Upper lobe of right lung (tissue), 1 donor: Measurements from ENCODE around the gene CISTR. TPM values are rescaled to one million over a fixed set of nuclear protein-coding genes. Genes with fewer than 3 reads are reported as not detected.
A peak's percentile ranks its signal among the peaks of the same experiment; 100 is the strongest.

Experiments used
- ATAC-seq: fragments of 200-7000 bp; cut with Tn5 transposase; one replicate; pipeline ENCODE4 v1.9.1; 2020; ENCODE audit warnings: mild to moderate bottlenecking, moderate library complexity
- DNase-seq: peaks from one replicate; pipeline ENCODE4 v3.0.0-alpha.2; 2020
- H3K27ac ChIP-seq: fragments of 200-600 bp; one replicate; pipeline ENCODE4 v1.8.0; 2022
- H3K27me3 ChIP-seq: fragments of 200-600 bp; one replicate; pipeline ENCODE4 v1.8.0; 2022; ENCODE audit warnings: mild to moderate bottlenecking
- H3K36me3 ChIP-seq: fragments of 200-600 bp; one replicate; pipeline ENCODE4 v1.8.0; 2022
- H3K4me1 ChIP-seq: fragments of 200-600 bp; one replicate; pipeline ENCODE4 v1.8.0; 2022
- H3K4me3 ChIP-seq: fragments of 200-600 bp; one replicate; pipeline ENCODE4 v1.8.0; 2022; ENCODE audit warnings: mild to moderate bottlenecking
- H3K9me3 ChIP-seq: fragments of 200-600 bp; one replicate; pipeline ENCODE4 v1.8.0; 2022
- CTCF ChIP-seq: fragments of 200-600 bp; IDR thresholded peaks from one replicate; pipeline ENCODE4 v1.8.0; 2022; ENCODE audit warnings: antibody characterized with exemption
- intact Hi-C: fragments of 100-400 bp; cut with DNase I; formaldehyde crosslinking; loops from one replicate; pipeline ENCODE4 v1.11.0; 2022
- total RNA-seq: library from RNA; stranded (reverse); fragmentation: NEBNext Ultra II Directional; extraction: Animal tissue kit (Norgen Biotek cat#: 25700); gene quantifications from one replicate; pipeline ENCODE4 v1.2.1, GENCODE V29; 2021
- donor health status: DM: no; HTN: yes; CAD: no; lungs with severe emphysema.

Gene CISTR
- total RNA-seq, 1 donor from 2014 or later: not detected

- no peak for ATAC-seq
- intact Hi-C loops: loop anchor here (5.0 kb wide), 1 partner anchor 45 kb away; no protein-coding TSS in a partner anchor
- H3K4me3 ChIP-seq: no peak overlapping the region
- H3K27ac ChIP-seq: no peak overlapping the region
- H3K9me3 ChIP-seq: no peaks in the 10 kb centered on the region
- H3K36me3 ChIP-seq: no peaks in the 10 kb centered on the region
- TF ChIP-seq CTCF: no peak
- no peak for DNase-seq
- H3K4me1 ChIP-seq: peaks cover 19% of the 10 kb centered on the region
- peaks cover 36% of the 10 kb centered on the region for H3K27me3 ChIP-seq
Measured at GRCh38 chr12:53747095-53747494, 4.7 kb downstream of the CISTR start.

GRCh38 chr12:53746592-53747092 is 5.1 kb downstream of the CISTR start:
- intact Hi-C loops: loop anchor here (5.0 kb wide), 1 partner anchor 44 kb away; no protein-coding TSS in a partner anchor
- peak; percentile 100 for TF ChIP-seq CTCF
- ATAC-seq (peak; percentile 95), DNase-seq (peak; percentile 94)
- H3K27ac ChIP-seq: no peak overlapping the region
- H3K9me3 ChIP-seq: no peaks in the 10 kb centered on the region
- peaks cover 40% of the 10 kb centered on the region for H3K27me3 ChIP-seq
- H3K4me1 ChIP-seq: peaks cover 14% of the 10 kb centered on the region
- no peak overlapping the region for H3K4me3 ChIP-seq
- H3K36me3 ChIP-seq: no peaks in the 10 kb centered on the region

DNA sequence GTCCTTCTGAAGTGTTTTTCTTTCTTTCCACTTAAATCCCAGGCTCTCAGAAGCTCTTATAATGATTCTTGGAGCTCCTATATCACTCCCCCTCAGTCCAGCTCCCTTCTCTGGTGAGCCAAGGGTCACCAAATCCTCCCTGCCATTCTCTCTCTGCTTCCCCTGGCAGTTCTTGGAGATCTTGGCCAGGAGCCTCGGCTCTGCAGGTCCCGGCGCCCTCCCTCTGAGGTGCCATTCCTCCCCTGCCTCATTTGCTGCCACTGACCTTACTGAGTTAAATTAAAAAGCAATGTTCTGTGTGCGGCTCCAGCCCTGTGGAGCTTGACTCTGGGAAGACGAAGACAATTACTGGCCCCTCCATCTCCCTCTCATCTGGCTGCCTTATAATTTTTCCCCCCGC is 7.0 kb downstream of the CISTR start:
- no peaks in the 10 kb centered on the region for H3K9me3 ChIP-seq
- H3K4me1 ChIP-seq: peaks cover 9% of the 10 kb centered on the region
- TF ChIP-seq CTCF: no peak
- no peak for DNase-seq
- ATAC-seq: no peak
- H3K36me3 ChIP-seq: no peaks in the 10 kb centered on the region
- peaks cover 51% of the 10 kb centered on the region for H3K27me3 ChIP-seq
- no peak overlapping the region for H3K27ac ChIP-seq
- intact Hi-C loops: loop anchor here (5.0 kb wide), 1 partner anchor 42 kb away; no protein-coding TSS in a partner anchor
- H3K4me3 ChIP-seq: no peak overlapping the region

DNA sequence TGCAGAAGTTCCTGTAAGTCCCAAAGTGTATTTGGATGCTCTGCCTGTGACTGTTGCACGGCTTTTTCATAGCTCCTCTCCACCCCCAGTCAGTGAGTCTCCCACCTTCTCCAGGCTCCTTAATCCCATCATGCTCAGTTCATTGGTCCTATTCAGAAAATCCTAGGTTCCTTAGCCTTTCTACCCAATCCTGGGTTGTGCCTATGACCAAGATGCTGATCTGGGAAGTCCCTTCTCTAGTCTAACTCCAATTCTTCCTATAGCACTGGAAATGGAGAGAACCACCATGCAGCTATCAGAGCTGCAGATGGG is 7.7 kb downstream of the CISTR start:
- ATAC-seq: no peak
- intact Hi-C loops: no loop called here
- peaks cover 58% of the 10 kb centered on the region for H3K27me3 ChIP-seq
- TF ChIP-seq CTCF: no peak
- H3K4me1 ChIP-seq: peaks cover 15% of the 10 kb centered on the region
- H3K36me3 ChIP-seq: no peaks in the 10 kb centered on the region
- H3K9me3 ChIP-seq: no peaks in the 10 kb centered on the region
- no peak overlapping the region for H3K4me3 ChIP-seq
- no peak for DNase-seq
- no peak overlapping the region for H3K27ac ChIP-seq

DNA sequence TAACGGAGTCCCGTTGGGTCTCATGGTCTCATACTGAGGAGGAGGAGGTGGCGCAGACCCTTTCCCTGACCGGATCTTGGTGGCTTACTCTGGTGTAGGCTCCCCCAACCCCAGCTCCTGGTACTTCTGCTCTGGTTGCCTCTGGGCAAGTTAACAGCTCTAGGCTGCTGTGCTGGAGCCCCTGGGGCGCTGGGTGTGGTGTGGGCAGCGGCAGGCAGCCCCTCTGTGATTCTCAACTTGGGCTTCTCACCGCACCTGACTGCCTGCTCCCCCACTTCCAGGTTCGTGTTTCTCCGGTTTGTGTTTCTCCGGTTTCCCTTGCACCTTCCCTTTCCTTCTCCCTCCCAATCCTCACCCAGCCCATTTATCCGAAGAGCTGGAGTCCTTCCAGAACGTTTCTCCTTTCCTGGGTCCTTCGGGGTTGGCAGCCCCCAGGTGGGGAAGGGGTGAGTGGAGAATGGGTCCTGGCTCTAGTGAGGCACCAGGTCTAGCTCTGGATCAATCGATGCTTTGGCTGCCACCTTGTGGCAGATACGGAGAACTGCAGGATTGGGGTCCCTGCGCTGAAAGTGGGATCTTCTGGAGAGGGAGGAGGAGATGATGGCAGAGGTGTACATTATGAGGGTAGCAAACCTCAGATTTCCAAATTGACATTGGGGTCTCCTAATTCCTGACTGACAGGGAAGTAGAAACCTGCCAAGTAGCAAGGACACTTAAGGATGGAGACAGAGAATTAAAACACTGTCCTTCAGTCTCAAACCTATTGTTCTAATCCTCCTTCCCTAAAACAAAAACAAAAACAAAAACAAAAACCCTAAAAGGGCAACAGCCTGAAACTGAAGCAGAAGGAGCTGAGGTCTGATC is 8.3 kb downstream of the CISTR start:
- H3K27ac ChIP-seq: no peak overlapping the region
- ATAC-seq (peak; percentile 76), DNase-seq (peak; percentile 69)
- TF ChIP-seq CTCF: peak; percentile 96
- H3K9me3 ChIP-seq: no peaks in the 10 kb centered on the region
- no peaks in the 10 kb centered on the region for H3K36me3 ChIP-seq
- H3K27me3 ChIP-seq: peaks cover 59% of the 10 kb centered on the region
- peaks cover 20% of the 10 kb centered on the region for H3K4me1 ChIP-seq
- intact Hi-C loops: no loop called here
- H3K4me3 ChIP-seq: no peak overlapping the region
